BJ (cell line): Measurements from ENCODE around the gene GADD45A. TPM values are rescaled to one million over a fixed set of nuclear protein-coding genes. Genes with fewer than 3 reads are reported as not detected.
"Not testable (repeated sequence)": the region's sequence is repeated elsewhere in the genome, so short reads cannot be mapped to it uniquely, and the experiment has no call there.

Source experiments
- CTCF ChIA-PET: fragments of 350-600 bp; formaldehyde crosslinking; extraction: SDS; loops from one replicate; lab custom pipeline; 2021; ENCODE audit warnings: antibody characterized with exemption, inconsistent platforms; lab: Yijun Ruan, JAX
- POLR2A ChIA-PET: fragments of 300-600 bp; sonication (Branson Sonifier 250); formaldehyde crosslinking; extraction: SDS; loops from one replicate; lab custom pipeline; 2021; ENCODE audit warnings: antibody characterized with exemption; lab: Charles Lee
- DNase-seq: peaks from one replicate; pipeline ENCODE4 v3.0.0-alpha.2; 2011; ENCODE audit warnings: low read depth
- H3K27me3 ChIP-seq: 2 replicates; pipeline ENCODE4 v1.6.0; 2011; ENCODE audit warnings: low read length; ENCODE audit not compliant: control insufficient read depth, insufficient read depth
- H3K36me3 ChIP-seq: 2 replicates; pipeline ENCODE4 v1.5.1; 2011; ENCODE audit warnings: low read length; ENCODE audit not compliant: control insufficient read depth, insufficient read depth
- H3K4me3 ChIP-seq: 2 replicates; pipeline ENCODE4 v1.5.1; 2011; ENCODE audit warnings: low read depth, mild to moderate bottlenecking, control low read depth, low read length
- CTCF ChIP-seq: IDR thresholded peaks from 2 replicates; pipeline ENCODE4 v1.5.1; 2011; ENCODE audit warnings: low read depth, mild to moderate bottlenecking, control low read depth, inconsistent platforms, low read length, moderate library complexity; ENCODE audit not compliant: insufficient read depth
- polyA plus RNA-seq: library from polyadenylated mRNA; depleted of rRNA; stranded (reverse); fragments of >200 nt; gene quantifications from 2 replicates; pipeline ENCODE4 v1.2.3, GENCODE V29; 2011

GADD45A gene
- polyA plus RNA-seq, 1 experiment = 32.1 TPM

GRCh38 chr1:67655581-67655980 lies 29.4 kb upstream of the GADD45A start:
- POLR2A ChIA-PET = no interaction called here

GRCh38 chr1:67657152-67657551 lies 27.8 kb upstream of the GADD45A start:
- DNase-seq, H3K36me3 ChIP-seq, H3K4me3 ChIP-seq, H3K27me3 ChIP-seq, CTCF ChIA-PET, POLR2A ChIA-PET: not testable (repeated sequence)

More at GRCh38 chr1:67655581-67655980, 29.4 kb upstream of the GADD45A start:
- TF ChIP-seq CTCF = no peak
- DNase-seq = no peak
- Histone ChIP-seq H3K27me3 (no peaks in the 10 kb centered on the region), H3K4me3 (no peak overlapping the region), H3K36me3 (no peaks in the 10 kb centered on the region)
- CTCF ChIA-PET = no interaction called here

DNA sequence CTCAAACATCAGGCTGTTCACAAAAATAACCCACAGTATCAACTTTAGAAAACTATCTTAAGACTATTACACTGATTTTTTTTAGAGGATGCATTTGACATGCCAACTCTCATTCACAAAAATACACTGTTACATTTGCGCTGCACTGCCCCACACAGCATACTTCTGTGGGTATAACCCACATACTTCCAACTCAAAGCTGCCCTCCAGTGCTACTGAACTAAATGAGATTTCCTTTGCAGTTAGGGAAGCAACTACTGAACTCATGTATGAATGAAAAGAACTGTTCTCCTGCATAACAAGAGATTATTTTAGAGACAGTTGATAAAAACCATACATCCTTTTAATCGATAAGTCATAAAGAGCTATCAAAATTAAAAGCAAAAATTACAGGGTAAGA lies 25.8 kb upstream of the GADD45A start:
- Histone ChIP-seq H3K4me3 (no peak overlapping the region), H3K36me3 (no peaks in the 10 kb centered on the region), H3K27me3 (no peaks in the 10 kb centered on the region)
- TF ChIP-seq CTCF = no peak
- ChIA-PET POLR2A (no interaction called here), CTCF (no interaction called here)
- DNase-seq = no peak

DNA sequence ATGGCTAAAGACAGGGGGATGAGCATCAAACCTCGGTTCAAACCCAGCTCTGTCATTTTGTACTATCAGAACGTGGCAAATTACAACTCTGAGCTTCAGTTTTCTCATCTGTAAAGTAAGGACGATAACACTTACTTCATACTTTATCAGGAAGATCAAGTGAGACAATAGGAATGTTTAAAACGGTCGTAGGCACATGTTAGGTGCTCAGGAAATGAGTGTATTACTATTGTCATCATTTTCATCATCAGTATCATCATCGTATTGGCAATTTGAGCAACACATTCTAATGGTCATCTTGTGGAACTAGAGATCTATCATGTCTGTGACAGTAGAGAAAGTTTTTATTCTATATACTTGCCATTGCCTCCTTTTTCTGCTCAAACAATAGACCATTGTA lies 22.1 kb upstream of the GADD45A start:
- TF ChIP-seq CTCF = no peak
- Histone ChIP-seq H3K36me3 (no peaks in the 10 kb centered on the region), H3K27me3 (no peaks in the 10 kb centered on the region), H3K4me3 (no peak overlapping the region)
- ChIA-PET CTCF (interaction anchor here (1.5 kb wide), 1 partner anchor 14 kb away, joined by 4 read pairs; no protein-coding TSS in a partner anchor), POLR2A (no interaction called here)
- DNase-seq = no peak

GRCh38 chr1:67664048-67664447 lies 21.0 kb upstream of the GADD45A start:
- Histone ChIP-seq H3K27me3 (no peaks in the 10 kb centered on the region), H3K4me3 (no peak overlapping the region), H3K36me3 (no peaks in the 10 kb centered on the region)
- TF ChIP-seq CTCF = no peak
- ChIA-PET CTCF (interaction anchor here (1.1 to 1.5 kb wide), 3 partner anchors 10 to 102 kb away, joined by 4 read pairs; no protein-coding TSS in a partner anchor), POLR2A (no interaction called here)
- DNase-seq = no peak

DNA sequence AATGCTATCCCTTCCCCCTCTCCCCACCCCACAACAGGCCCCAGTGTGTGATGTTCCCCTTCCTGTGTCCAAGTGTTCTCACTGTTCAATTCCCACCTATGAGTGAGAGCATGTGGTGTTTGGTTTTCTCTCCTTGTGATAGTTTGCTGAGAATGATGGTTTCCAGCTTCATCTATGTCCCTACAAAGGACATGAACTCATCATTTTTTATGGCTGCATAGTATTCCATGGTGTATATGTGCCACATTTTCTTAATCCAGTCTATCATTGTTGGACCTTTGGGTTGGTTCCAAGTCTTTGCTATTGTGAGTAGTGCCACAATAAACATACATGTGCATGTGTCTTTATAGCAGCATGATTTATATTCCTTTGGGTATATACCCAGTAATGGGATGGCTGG lies 19.7 kb upstream of the GADD45A start:
- H3K4me3 ChIP-seq, DNase-seq, H3K27me3 ChIP-seq, H3K36me3 ChIP-seq, POLR2A ChIA-PET, CTCF ChIA-PET: not testable (repeated sequence)
